ENCODE results near the gene ZNF665.

Gene ZNF665

GRCh38 chr19:53182202-53182601 is 11.0 kb downstream of the ZNF665 start:
- TF ChIP-seq CTCF (IDR thresholded peaks at IDR 0.05; ENCODE audit: extremely low read depth, insufficient read depth, missing control alignments), result no peak
- in situ Hi-C loops (cut with MboI; ENCODE audit: low pct_unique_long_range_greater_than_20kb, low sequenced_read_pairs, unreplicated experiment), result no loop called here
- DNase-seq (ENCODE audit: low spot score), result no peak

- no peak for DNase-seq (ENCODE audit: low spot score)
- no peak for TF ChIP-seq CTCF (IDR thresholded peaks at IDR 0.05; ENCODE audit: extremely low read depth, insufficient read depth, missing control alignments)
- in situ Hi-C loops (cut with MboI; ENCODE audit: low pct_unique_long_range_greater_than_20kb, low sequenced_read_pairs, unreplicated experiment), result no loop called here
These were observed 15.2 kb downstream of the ZNF665 start for GRCh38 chr19:53177986-53178385.

GRCh38 chr19:53172889-53173288 is 20.3 kb downstream of the ZNF665 start:
- DNase-seq (ENCODE audit: low spot score), result no peak
- TF ChIP-seq CTCF (IDR thresholded peaks at IDR 0.05; ENCODE audit: extremely low read depth, insufficient read depth, missing control alignments), result no peak
- in situ Hi-C loops (cut with MboI; ENCODE audit: low pct_unique_long_range_greater_than_20kb, low sequenced_read_pairs, unreplicated experiment), result no loop called here

GRCh38 chr19:53165691-53166091 is 27.5 kb downstream of the ZNF665 start:
- DNase-seq (ENCODE audit: low spot score), result no peak
- no peak for TF ChIP-seq CTCF (IDR thresholded peaks at IDR 0.05; ENCODE audit: extremely low read depth, insufficient read depth, missing control alignments)
- in situ Hi-C loops (cut with MboI; ENCODE audit: low pct_unique_long_range_greater_than_20kb, low sequenced_read_pairs, unreplicated experiment), result no loop called here

GRCh38 chr19:53161123-53161522 is 32.0 kb downstream of the ZNF665 start:
- DNase-seq (ENCODE audit: low spot score), result no peak
- in situ Hi-C loops (cut with MboI; ENCODE audit: low pct_unique_long_range_greater_than_20kb, low sequenced_read_pairs, unreplicated experiment), result no loop called here
- no peak for TF ChIP-seq CTCF (IDR thresholded peaks at IDR 0.05; ENCODE audit: extremely low read depth, insufficient read depth, missing control alignments)

GRCh38 chr19:53160350-53160749 is 32.8 kb downstream of the ZNF665 start:
- in situ Hi-C loops (cut with MboI; ENCODE audit: low pct_unique_long_range_greater_than_20kb, low sequenced_read_pairs, unreplicated experiment), result no loop called here
- TF ChIP-seq CTCF (IDR thresholded peaks at IDR 0.05; ENCODE audit: extremely low read depth, insufficient read depth, missing control alignments), result no peak
- DNase-seq (ENCODE audit: low spot score), result no peak

- in situ Hi-C loops (cut with MboI; ENCODE audit: low pct_unique_long_range_greater_than_20kb, low sequenced_read_pairs, unreplicated experiment), result no loop called here
- peak; percentile 29 for DNase-seq (ENCODE audit: low spot score)
- TF ChIP-seq CTCF (IDR thresholded peaks at IDR 0.05; ENCODE audit: extremely low read depth, insufficient read depth, missing control alignments), result no peak
These were observed 35.0 kb downstream of the ZNF665 start for GRCh38 chr19:53158119-53158656.

All from GM13977 (cell line).